Activated CD8-positive, alpha-beta memory T cell treated with anti-CD3 and anti-CD28 coated beads for 48 hours (primary cell): ENCODE measurements around the gene SEMA6A.
"Not testable (repeated sequence)": the region's sequence is repeated elsewhere in the genome, so short reads cannot be mapped to it uniquely, and the experiment has no call there.

ENCODE experiments used
- DNase-seq, 3 experiments: peaks; one replicate each; pipeline ENCODE4 v3.0.0-alpha.2; 2020; ENCODE audit warnings: low read depth in 2 of 3, low spot score in 2 of 3

The SEMA6A gene

DNA sequence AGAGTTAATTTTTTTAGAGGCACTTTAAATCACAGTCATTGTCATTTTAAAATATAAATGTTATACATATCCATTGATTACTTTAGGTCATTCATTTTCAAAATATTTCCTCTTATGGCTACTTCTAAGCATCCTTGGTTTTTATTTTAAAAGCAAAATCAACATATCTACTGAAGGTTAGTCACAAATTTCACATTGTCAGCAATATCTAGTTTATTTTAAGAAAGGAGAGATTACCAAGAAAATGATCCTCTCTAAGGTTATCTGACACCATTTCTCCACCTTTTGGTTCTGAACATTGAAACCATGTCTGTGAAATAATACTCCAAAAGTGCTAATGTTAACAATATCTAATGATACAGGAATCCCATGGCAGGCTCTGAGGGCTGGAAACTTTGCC, 24.5 kb downstream of the SEMA6A start:
- DNase-seq, result no peak

GRCh38 chr5:116546743-116547124, 27.9 kb downstream of the SEMA6A start:
- no peak for DNase-seq

DNA sequence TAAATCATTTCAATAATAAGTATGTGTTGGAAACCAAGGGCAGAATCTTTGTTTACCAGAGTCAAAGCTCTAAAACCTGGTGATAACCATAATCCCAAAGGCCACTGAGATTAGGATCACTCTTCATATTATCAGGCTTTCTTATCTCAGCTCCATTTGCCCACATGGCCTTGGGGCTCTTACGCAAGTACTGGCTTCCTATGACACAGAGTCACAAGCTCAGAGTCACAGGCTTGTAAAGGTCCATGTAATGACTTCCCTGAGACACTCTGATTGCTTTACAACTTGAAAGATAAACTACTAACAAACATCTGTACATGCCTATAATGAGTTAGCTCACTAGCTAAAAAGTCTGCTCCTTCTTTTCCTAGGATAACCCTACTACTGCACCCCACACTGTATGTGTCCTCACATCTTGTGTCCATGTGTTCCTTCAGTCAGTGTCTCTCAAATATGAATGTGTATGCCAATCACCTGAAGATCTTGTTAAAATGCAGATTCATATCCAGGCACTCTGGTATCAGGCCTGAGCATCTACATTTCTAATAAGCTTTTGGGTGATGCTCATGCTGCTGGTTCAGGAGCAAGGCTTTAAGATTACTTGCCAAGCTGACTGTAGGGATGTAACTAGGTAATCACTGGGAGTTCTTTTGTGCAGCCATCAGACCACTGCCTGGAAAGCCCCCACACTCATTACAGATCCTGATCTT, 28.4 kb downstream of the SEMA6A start:
- no peak for DNase-seq

DNA sequence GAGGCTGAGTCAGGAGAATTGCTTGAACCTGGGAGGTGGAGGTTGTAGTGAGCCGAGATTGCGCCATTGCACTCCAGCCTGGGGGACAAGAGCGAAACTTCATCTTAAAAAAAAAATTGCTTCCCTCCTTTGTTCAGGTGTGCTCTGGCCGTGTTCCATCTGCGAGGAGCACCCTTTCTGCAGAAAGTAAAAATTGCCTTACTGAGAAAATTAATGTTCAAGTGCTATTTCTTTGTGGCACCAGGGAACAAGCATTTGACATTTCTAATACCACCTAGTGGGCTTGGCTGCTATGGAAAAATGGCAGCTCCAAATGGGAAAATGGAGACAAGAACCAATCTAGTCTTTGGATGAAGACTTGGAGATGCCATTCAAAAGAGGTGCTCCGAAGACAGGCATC, 29.2 kb downstream of the SEMA6A start:
- DNase-seq, result not testable (repeated sequence)

- DNase-seq, result no peak
These were observed 29.9 kb downstream of the SEMA6A start for GRCh38 chr5:116544531-116545241.

DNA sequence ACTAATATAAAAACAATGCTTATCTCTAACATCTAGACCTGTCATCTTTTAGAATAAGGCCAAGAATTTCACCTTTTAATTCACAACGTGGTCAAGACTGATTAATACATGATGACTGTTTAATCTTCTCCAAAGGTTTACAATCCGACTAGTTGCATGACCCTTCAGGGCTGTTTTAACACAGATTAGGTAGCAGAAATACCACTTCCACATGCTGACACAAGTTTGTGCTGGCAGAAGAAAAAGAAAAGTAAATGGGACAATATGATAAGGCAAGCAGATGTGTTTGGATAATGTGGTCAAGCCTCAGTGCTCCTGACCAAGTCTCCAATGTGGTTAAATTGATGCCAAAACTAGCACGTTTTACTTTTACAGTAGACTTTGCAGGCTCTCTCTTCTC, 31.1 kb downstream of the SEMA6A start:
- no peak for DNase-seq

DNA sequence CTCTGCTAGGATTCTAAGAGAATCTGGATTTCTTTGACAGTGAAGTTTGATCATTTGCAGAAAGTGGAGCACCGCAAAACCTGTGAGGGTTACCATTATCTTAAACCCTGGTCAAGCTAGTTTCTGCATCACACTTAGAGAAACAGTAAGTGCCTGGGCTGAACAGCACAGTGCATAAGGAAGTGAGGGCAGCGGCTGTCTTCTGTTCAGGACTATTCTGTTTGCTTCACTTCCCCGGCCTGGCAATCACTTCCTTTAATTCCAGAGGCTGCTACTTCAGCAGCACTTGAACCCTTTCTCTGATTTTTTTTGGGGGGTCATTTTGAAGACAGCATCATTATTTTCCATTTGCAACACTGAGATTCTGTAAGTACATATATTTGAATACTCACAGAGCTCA, 32.0 kb downstream of the SEMA6A start:
- DNase-seq, result no peak

DNA sequence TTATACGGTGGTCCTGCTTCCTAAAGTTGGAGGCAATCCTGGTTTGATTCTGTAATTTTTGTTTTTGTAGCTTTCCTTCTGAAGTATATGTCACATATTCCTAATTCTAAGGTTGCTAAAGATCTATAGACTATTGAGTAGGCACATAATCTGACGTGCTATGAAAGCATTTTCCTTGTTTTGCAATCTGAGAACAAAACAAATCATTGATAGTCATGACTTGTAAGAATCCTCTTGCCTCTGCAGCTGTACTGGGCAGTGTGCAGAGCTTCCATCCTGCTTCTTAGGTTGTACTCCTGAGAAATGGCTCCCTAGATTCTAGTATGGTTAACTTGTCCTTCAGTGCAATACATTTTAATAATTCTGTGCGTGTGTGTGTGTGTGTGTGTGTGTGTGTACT, 35.4 kb downstream of the SEMA6A start:
- DNase-seq, result no peak

DNA sequence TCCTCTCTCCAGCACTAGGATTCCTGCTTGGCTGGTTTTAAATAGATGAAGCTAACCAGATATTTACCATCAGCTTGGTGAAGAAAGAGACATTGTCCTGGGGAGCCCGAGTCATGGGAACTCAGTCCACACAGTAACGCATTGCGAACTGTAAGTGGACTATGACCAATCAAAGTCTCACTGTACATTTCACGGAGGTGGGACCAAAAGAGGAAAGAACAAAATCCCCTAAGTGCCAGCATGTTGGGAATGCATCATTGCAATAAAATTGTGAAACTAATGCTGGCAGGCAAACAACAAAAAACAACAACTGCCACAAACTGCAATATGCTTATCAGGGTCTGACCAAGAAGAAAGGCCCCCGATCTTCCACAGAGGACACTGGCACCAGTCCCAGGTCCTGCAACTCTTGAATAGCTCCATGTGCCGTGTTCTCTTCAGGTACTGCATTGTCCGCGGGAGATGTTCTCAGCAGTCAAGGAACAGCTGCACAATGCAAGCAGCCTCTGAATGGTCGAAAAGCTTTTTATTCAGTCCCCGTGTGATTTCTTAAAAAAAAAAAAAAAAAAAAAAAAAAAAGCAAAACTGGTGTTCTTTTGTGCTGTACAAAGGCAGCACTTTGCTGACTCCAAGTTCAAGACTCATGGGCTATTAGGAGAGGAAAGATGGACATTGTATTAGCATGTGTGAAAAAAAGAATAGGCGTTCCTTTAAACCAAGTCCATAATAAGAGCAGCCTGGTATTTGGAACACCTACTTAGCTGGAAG, 38.1 kb downstream of the SEMA6A start:
- DNase-seq, result no peak

DNA sequence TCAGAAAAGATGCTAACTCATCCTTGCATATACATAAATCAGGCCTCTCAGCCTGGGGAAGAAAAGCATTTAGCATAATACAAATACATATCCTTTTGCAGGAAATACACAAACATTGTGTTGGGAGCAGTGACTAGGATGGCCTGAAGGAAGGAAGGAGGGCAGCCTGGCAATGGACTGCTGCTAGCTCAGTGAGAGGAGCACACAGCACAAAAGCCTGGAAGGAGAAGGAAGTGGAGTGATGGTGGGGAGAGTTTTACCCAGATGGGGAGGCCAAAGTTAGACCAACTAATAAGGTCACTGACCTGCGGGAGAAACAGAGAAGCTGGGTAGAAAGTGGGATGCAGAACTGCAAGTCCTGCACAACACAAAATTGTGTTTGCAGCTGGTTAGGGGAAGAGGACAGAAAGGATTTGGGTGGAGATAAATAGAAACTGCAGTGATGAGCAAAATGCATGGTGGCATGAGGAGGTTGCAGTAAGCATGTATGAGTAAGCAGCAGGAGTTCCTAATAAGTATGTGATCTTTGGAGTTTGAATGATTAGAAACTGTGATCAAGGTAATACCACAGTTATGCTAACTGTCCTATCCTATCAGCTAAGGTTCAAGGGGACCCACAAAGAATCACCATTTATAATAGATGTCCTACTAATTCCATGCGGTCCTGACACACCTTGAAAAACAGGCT, 39.5 kb downstream of the SEMA6A start:
- no peak for DNase-seq

DNA sequence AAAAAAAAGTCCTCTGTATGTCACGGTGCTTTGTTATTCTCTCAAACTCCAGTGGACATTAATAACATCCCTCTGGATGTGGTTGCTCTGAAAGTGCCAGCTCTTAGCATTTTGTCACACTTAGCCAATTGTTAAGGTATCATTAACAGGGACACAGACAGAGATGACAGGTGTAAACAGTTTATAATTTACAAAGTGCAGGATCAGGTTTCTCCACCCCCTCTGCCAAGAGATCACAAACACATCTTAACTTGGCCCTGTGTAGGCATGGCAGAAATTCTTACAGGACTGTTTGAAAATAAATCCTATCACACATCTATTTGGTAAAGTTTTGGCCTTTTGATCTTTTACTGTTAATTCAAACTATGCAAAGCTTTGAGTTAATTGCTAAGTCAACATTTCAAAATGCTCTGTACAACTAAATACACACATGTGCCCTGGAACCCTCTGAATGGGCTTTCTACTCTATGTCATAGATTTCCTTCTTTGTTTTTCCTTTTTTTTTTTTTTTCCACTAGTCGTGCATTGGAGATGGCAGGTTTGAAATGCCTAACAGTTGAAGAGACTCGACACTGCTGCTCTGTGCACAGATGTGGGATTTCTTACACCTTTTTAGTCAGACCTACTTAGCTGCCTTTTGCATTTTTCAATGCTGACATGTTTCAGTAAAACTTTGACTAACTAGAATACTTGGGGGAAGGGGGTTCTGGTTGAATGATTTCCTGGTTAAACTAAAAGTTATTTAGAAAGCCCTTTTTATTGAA, 41.7 kb downstream of the SEMA6A start:
- no peak for DNase-seq

- no peak for DNase-seq
These were observed 43.0 kb downstream of the SEMA6A start for GRCh38 chr5:116531635-116532034.

- no peak for DNase-seq
These were observed 43.5 kb downstream of the SEMA6A start for GRCh38 chr5:116531117-116531516.

DNA sequence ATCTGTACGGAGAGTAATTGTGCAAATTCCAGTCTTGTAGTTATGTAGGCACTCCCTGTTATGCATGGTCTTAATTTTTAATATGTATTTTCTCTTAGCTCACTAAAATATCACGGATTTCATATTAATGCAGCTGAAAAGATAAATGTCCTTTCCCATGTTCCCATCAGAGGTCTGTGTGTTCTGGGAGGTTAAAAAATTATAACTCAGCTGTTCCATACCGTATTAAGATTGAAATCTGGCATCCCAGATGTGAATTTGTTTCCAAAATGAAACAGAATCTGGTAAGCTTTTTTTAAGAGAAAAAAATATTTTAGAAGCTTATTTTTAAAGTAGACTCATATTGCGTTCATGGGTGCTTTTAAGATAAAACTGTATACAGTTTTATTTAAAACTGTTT, 44.3 kb downstream of the SEMA6A start:
- DNase-seq, result no peak

DNA sequence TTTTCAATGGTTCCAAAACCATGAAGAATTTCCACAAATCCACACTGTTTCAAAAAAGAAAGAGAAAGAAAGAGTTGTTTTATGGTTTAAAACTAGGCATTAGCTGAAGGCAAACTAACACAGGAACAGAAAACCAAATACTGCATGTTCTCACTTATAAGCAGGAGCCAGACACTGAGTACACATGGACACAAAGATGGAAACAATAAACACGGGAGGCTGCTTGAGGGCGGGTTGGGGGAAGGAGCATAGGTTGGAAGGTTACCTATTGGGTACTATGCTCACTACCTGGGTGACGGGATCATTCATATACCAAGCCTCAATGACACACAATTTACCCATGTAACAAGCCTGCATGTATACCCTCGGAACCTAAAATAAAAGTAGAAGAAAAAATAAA, 45.0 kb downstream of the SEMA6A start:
- DNase-seq, result no peak

DNA sequence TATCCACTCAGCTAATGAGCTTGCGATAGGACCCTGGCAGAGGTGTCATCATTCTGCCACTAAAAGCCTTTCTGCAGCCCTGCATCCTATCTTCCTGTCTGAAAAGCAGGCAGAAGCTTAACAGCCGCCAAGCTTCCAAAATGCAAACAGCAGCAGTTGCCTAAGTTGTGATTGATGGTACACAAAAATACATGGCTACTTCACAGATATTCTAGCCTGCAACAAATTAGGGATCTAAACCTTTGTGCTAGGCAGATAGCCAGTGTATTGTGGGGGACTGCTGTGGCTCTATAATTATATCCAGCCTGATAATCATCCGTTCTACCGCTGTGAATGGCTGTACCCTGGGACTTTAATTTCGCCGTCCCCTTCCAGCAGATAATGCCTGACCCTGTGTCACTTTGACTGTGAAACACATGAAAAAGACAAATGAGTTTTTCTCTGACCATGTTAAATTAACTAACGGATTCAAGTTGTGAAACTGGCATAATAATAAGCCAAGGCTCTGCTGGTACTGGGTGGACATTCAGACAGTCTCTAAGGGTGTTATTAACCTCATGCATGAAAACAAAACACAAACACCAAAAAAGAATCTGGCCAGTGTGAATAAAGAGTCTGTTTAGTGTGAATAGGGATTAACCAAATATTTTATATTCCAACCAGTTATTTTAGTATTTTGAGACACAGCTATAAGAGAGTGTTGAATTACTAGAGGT, 45.9 kb downstream of the SEMA6A start:
- DNase-seq, result no peak

GRCh38 chr5:116527582-116527981, 47.0 kb downstream of the SEMA6A start:
- DNase-seq, result no peak

- no peak for DNase-seq
These were observed 48.9 kb downstream of the SEMA6A start for GRCh38 chr5:116525674-116526073.

DNA sequence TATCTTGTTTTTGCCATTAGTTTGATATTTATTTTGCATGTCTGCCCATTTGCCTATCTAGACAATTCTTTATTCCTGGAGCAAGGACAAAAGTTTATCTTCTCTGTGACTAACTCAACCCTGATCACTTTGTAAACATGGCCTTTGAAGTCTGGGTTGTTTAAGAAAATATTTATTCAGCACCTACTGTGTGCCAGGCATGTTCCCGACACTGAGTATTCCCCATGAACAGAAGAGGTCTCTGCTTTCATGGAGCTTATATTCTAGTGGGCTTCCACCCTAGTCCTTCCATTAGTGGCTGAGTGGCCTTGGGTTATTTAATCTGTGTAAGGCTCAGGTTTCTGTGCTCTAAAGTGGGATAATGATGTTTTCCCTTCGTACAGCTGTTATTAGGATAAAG, 49.7 kb downstream of the SEMA6A start:
- DNase-seq, result no peak
